AG04450 (cell line): ENCODE results near the gene ZNF579. TPM values are rescaled to one million over a fixed set of nuclear protein-coding genes. Genes with fewer than 3 reads are reported as not detected.

Source experiments
- CTCF ChIA-PET: fragments of 300-600, 350-600 bp; formaldehyde crosslinking; extraction: SDS; loops from one replicate; lab custom pipeline; 2022; ENCODE audit warnings: antibody characterized with exemption, inconsistent platforms; lab: Charles Lee
- POLR2A ChIA-PET: fragments of 350-600 bp; formaldehyde crosslinking; extraction: SDS; loops from one replicate; lab custom pipeline; 2021; ENCODE audit warnings: antibody characterized with exemption, inconsistent platforms; lab: Yijun Ruan, JAX
- DNase-seq: peaks from one replicate; pipeline ENCODE4 v3.0.0-alpha.2; 2011; ENCODE audit warnings: low read depth, low spot score
- H3K27ac ChIP-seq: one replicate; pipeline ENCODE4 v1.5.1; 2012; ENCODE audit warnings: low read depth, low read length, control low read depth
- H3K27me3 ChIP-seq: one replicate; pipeline ENCODE4 v1.6.0; 2012; ENCODE audit warnings: low read length; ENCODE audit not compliant: control insufficient read depth, insufficient read depth
- H3K4me3 ChIP-seq: 2 replicates; pipeline ENCODE4 v1.5.1; 2011; ENCODE audit warnings: mild to moderate bottlenecking, low read depth, low read length, control low read depth
- H3K9me3 ChIP-seq: 2 replicates; pipeline ENCODE4 v1.5.1; 2012; ENCODE audit warnings: low read length; ENCODE audit not compliant: control insufficient read depth, insufficient read depth
- polyA plus RNA-seq: library from polyadenylated mRNA; depleted of rRNA; stranded (reverse); fragments of >200 nt; gene quantifications from 2 replicates; pipeline ENCODE4 v1.2.3, GENCODE V29; 2011
- TF ChIP-seq, protein P1 (sequence below): IDR thresholded peaks from 2 replicates; pipeline ENCODE4 v1.5.1; 2011; ENCODE audit warnings: low read depth, low read length, control low read depth, inconsistent platforms

Gene ZNF579
- polyA plus RNA-seq, 1 experiment, result 4.2 TPM

DNA sequence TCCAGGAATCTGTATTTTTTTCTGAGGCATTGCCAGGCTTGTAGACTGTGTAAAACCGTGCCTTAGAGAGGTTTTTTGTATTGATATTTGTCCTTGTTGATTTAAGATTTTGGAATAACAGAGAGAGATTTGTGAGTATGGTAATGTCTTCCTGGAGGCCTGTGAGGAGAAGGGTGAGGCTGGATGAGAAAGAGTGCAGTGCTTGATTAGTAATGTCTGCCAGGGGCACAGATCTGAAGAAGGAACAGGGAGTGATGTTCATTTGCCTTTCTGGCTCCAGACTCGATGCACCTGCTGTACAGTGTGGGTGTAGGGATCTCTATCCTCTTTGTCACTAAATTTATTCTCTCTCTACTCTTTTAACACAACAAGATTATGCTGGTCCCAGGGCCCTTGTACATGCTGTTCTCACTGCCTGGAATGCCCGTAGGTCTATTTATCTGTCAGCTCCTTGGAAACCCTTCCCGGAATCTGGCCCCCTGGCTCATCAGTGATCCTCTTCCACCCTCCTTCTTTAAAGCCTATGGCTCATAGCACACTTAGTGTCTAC lies 14.4 kb upstream of the ZNF579 start:
- Histone ChIP-seq H3K9me3 (peaks cover 3% of the 10 kb centered on the region; the same call in 1 of the 2 replicates), H3K27ac (no peak overlapping the region), H3K27me3 (no peaks in the 10 kb centered on the region), H3K4me3 (no peak overlapping the region)
- TF ChIP-seq, protein P1, sequence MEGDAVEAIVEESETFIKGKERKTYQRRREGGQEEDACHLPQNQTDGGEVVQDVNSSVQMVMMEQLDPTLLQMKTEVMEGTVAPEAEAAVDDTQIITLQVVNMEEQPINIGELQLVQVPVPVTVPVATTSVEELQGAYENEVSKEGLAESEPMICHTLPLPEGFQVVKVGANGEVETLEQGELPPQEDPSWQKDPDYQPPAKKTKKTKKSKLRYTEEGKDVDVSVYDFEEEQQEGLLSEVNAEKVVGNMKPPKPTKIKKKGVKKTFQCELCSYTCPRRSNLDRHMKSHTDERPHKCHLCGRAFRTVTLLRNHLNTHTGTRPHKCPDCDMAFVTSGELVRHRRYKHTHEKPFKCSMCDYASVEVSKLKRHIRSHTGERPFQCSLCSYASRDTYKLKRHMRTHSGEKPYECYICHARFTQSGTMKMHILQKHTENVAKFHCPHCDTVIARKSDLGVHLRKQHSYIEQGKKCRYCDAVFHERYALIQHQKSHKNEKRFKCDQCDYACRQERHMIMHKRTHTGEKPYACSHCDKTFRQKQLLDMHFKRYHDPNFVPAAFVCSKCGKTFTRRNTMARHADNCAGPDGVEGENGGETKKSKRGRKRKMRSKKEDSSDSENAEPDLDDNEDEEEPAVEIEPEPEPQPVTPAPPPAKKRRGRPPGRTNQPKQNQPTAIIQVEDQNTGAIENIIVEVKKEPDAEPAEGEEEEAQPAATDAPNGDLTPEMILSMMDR, result no peak
- POLR2A ChIA-PET, result interaction anchor here (0.7 kb wide), 1 partner anchor 78 kb away, joined by 5 read pairs; no protein-coding TSS in a partner anchor
- no peak for DNase-seq
- CTCF ChIA-PET, result interaction anchor here (0.8 to 1.1 kb wide), 2 partner anchors 11 to 58 kb away, joined by 3 read pairs; no protein-coding TSS in a partner anchor

DNA sequence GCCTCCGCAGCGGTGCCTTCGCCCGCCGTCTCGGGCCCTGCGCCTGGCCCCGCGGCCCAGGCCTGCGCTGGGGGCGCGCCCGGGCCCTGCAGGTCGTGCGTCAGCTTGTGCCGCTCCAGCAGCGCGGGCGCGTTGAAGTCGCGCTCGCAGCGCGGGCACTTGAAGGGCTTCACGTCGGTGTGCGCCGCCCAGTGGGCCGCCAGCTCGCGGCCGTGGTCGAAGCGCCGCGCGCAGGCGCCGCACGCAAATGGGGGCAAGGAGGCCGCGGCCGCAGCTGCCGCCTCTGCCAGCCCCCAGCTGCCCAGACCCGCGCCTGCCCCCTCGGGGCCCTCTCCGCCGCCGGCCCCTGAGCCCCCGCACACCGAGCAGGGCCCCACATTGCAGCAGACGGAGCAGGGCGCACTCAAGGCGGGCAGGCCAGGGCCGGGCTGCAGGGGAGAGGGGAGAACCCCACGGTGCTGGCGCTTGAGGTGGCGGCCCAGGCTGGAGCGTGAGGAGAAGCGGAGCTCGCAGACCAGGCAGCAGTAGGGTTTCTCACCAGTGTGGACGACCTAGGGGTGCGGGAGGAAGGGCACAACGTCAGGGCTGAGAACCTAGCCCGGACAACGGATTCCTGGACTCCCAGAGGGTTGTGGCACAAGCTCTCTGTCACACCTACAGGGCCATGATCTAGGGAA lies 12.6 kb upstream of the ZNF579 start:
- peaks cover 3% of the 10 kb centered on the region; the same call in 1 of the 2 replicates for H3K9me3 ChIP-seq
- ChIA-PET CTCF (interaction anchor here (0.7 to 1.5 kb wide), 2 partner anchors 40 to 126 kb away, joined by 4 to 11 read pairs; no protein-coding TSS in a partner anchor), POLR2A (no interaction called here)
- TF ChIP-seq, protein P1, result no peak
- H3K4me3 ChIP-seq, result no peak overlapping the region
- no peak overlapping the region for H3K27ac ChIP-seq
- DNase-seq, result no peak
- H3K27me3 ChIP-seq, result no peaks in the 10 kb centered on the region

DNA sequence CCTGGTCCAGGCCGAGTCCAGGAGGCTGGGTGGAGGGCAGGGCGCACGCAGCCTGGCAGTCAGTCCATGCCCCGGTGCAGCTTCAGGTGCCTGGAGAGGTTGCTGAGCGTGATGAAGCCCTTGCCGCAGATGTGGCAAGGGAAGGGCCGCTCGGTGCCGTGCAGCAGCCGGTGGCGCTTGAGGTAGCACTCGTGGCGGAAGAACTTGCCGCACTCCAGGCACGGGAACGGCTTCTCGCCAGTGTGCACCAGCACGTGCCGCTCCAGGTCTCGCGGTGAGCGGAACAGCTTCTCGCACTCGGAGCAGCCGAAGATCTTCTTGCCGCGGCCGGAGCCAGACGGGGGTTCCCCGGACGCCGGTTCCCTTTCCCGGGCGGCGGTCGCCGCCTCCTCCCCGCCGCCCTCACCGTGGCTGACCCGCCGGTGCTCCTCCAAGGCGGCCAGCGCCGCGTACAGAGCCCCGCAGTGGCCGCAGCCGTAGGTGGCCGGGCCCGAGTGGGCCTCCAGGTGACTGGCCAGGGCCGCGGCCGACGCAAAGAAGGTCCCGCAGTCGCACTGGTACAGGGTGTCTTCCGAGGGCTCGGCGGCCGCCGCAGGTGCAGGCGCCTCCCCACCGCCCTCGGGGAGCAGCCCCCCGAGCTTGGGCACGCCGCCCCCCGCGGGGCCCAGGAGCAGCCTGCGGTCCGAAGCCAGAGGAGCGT lies 11.9 kb upstream of the ZNF579 start:
- Histone ChIP-seq H3K4me3 (no peak overlapping the region), H3K9me3 (peaks cover 3% of the 10 kb centered on the region; the same call in 1 of the 2 replicates), H3K27ac (no peak overlapping the region), H3K27me3 (no peaks in the 10 kb centered on the region)
- TF ChIP-seq, protein P1, result no peak
- no peak for DNase-seq
- CTCF ChIA-PET, result no interaction called here
- POLR2A ChIA-PET, result no interaction called here

GRCh38 chr19:55591555-55591954 lies 10.9 kb upstream of the ZNF579 start:
- Histone ChIP-seq H3K27ac (no peak overlapping the region), H3K27me3 (no peaks in the 10 kb centered on the region), H3K4me3 (no peak overlapping the region), H3K9me3 (no peaks in the 10 kb centered on the region)
- TF ChIP-seq, protein P1, result no peak
- DNase-seq, result no peak
- ChIA-PET POLR2A (no interaction called here), CTCF (no interaction called here)
